ENCODE results near the gene ADCY4.
A peak's percentile ranks its signal among the peaks of the same experiment; 100 is the strongest.
"Not testable (repeated sequence)": the region's sequence is repeated elsewhere in the genome, so short reads cannot be mapped to it uniquely, and the experiment has no call there.

ADCY4 gene

DNA sequence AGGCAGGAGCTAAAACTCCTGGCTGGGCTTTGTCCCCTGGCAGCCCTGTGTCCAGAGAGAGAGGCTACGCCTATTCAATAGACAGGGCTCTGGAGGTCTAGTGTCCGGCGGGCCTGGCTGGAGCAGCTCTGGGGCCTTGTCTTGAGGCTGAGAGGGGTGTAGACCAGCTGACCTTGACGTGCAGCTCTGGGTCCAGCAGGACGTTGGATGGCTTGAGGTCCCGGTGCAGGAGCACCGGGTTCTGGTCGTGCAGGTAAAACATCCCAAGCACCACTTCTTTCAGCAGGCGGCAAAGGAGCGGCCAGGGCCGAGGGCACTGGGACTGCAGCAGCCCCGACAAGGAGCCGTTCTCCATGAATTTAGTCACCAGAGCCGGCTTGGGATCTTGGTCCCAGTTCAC is 4.0 kb upstream of the ADCY4 start:
- DNase-seq (ENCODE audit: low read depth in 2 of 2), result no peak

DNA sequence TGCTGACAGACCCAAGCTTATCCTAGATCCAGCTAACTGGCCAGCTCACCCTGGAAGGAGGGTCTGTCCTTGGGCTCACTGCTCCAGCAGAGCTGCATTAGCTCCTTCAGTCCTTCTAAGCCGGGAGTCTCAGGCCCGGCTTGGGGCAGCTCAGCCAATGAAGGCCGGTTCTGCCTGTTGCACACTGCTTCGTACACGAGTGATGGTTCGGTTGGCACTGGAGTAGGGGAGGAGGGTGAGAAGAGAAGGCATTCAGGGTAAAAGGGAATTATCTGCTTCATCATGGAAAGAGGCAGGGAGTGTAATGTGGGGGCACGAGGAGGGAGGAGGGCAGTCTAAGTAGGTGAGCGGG is 2.9 kb upstream of the ADCY4 start:
- no peak for DNase-seq (ENCODE audit: low read depth in 2 of 2)

DNA sequence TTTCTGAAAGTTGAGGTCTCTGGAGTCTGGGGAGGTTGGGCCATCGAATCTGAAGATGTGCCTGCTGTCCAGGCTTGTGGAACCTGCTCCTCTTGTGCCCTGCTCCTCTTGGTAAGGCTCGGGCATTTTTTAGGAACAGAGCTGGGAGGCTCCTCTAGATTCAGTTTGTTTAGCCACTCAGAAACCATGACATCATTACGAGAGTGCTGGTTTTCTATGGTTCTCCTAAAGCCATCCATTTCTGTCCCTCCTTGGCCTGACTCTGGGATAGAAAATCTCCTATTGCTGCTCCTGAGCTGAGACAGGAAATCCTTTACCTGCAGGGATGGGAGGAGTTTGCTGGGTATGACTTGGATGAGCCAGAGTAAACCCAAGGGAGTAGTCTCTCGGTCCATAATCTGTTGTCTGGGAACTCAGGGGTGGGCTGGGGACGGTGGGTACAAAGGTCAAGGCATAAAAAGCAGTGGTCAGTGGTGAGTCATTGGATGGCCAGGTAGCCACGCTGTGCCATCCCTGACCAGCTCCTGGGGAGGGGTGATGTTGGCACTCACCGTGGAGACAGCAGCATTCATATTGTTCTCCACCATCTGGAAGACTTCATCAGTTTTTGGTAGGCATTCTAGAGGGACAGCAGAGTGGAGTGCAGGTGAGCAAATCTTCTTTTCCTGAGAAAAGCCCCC is 2.4 kb upstream of the ADCY4 start:
- DNase-seq (ENCODE audit: low read depth in 2 of 2), result no peak

DNA sequence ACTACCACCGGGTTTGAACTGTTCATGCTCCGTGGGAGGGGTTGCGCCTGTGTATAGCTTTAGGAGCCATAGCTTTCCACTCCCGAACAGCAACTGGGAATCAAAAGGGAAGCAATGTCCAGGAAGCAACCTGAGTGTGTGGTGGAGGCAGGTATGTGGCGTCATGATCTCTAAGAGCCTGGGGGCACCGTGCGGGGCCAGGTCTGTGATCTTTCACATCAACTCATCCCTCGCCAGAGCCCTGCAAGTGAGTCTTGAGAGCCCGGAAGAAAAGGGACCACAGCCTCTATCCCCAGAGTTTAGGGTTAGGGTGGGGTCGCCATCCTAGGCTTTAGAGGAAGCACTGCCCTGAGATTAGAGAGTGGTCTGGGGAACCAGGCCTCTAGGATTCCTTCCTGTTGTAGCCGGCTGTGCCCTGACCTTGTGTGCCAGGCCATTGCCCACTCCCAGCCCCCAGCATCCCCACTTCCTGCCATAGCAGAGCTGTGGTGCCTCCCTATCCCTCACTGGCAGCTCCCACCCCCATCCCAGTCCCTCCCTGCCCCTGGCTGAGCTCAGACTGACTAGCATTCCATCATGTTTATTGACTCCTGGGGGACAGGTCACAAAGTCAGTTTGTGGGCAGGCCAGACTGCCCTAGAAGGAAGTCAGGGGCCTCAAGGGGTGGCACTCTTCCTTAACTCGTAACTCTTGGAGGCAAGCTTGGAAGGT is 745 bp upstream of the ADCY4 start:
- no peak for DNase-seq (ENCODE audit: low read depth in 2 of 2)

DNA sequence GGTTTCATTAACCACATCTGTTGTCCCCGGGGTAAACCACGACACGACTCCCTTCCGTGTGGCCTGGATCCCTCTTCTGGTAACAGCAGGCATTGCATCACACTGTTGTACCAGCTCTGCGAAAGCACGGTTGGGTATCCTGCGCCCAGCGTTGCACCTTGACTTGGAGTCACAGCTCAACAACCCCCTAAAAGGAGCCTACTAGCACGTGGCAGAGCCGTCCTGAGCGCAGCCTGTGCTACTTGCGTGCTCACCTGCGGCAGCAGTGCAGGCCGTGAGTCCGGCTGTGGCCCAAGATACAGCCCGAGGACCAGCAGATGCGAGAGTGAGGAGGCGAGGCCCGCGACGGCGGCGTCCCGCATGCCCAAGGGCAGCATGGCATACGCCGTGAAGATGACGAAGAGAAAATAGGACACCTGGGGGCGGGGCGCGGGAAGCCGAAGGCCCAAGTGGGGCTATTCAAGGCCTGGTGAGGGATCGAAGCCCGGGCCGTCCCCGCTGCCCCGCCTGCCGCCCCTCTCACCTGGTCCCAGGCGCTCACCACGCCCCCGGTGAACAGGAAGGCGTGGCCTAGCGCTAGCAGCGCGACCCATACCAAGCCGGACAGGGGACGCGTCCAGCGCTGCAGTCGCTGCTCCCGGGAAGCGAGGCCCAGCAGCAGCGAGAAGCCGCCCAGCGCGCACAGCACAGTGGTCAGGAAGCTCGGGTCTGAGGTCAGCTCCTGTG is 2.4 kb downstream of the ADCY4 start:
- DNase-seq (ENCODE audit: low read depth in 2 of 2), result peak; percentile 59 to 65

DNA sequence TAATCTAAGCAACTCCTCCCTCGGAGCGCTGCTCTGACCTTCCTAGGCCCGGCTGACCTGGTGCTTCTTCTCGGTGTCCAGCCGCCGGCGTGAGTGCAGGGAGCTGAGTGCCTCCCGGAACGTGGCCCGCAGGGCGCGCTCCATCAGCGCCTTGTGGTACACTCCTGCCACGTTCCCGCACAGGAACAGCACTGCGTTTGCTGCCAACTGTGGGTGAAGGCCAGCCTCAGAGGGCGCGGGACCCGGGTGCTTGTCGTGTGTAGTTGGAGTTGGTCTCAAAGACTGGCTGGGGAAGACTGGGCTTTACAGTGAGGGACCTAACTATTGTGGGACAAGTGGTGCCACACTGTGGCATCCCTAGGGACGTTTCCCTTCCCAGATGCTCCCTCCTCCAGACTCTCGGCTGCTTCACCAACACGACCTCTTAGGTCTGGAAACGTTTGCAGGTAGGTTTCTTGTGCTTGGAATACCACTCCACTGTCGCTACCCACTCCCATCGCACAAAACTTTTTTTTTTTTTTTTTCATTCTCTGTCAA is 3.1 kb downstream of the ADCY4 start:
- no peak for DNase-seq (ENCODE audit: low read depth in 2 of 2)

DNA sequence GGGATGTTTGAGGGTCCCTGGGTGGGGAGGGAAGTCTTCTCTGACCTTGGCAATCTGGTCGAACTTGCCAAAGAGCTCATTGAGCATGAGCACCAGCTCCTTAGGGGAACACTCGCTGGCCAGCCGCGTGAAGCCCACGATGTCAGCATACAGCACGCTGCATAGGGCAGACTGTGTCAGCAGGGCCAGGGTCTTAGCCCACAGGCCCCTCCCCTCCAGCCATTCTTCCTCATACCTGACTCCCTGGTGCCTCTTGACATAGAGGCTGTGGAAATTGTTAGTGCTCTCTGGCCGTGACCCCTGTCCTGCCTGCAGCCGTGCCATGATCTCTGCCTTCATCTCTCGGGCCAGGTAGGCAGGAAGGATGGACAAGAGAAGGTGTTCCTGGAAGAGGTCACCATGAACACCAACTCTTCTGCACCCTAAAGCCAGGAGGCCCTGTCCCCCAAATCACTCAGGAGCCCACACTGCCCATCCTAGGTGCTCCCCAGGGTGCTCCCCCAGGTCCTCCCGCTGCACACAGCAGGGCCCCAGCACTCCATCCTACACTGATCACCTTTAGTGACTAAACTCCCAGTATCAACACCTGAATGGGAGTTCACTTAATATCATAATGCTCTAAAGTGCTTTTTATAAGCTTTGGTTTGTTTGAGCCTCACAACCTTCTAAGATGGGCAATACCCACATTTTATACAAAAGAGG is 3.7 kb downstream of the ADCY4 start:
- DNase-seq (ENCODE audit: low read depth in 2 of 2), result no peak

DNA sequence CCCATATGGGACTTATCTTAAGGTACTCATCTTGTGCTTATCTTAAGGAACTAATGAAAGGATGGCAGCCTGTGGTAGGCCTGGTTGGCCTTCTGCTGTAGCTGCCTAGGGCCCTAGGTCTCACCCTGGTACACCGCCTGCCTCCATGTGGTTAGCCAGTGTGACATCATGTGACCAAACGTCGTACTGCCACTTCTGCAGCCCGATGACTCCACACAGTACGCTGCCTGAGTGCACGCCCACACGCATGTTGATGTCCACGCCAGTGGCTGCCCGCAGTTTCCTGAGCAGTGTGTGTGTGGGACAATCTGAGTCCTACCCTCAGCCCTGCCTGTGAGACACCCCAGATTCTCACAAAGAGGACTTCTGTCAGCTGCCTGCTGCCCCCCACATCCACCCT is 5.1 kb downstream of the ADCY4 start:
- DNase-seq (ENCODE audit: low read depth in 2 of 2), result peak; percentile 33 to 58

DNA sequence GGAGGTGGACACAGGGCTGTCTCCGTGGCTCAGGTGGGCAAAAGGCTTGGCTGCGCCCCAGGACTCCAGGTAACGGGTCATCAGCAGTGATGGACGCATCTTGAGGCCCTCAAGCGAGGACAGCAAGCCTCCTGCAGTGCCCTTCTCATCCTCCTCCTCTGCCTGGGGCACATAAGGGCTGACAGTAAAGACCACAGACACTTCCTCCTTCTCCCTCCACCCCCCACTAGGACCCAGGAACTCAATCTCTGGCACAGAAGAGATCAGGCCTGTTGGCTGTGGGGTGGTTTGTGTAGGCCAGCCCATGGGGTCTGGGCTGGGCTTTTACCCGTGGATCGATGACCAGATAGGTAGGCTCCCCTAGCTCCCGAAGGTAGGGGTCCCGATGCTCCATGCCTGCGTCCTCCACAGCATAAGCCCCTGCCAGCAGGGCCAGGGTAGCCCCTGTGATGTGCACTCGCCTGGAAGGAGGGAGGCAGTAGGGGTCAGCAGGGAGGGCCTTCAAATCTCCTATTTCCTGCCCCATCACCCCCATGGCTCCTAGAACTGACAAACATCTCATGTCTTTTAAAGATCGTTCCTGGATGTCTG is 5.7 kb downstream of the ADCY4 start:
- DNase-seq (ENCODE audit: low read depth in 2 of 2), result no peak

DNA sequence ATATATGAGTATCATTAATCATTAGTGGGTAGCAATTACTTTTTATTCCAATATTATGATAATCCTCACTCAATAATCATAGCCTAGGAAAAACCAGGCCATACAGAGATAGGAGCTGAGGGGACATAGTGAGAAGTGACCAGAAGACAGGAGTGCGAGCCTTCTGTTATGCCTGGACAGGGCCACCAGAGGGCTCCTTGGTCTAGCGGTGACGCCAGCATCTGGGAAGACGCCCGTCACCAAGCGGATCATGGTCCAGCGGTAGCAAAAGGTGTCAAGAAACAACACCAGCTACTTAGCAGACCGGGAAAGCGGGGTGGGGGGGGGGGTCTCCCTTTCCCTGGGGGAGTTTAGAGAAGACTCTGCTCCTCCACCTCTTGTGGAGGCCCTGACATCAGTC is 7.0 kb downstream of the ADCY4 start:
- not testable (repeated sequence) for DNase-seq (ENCODE audit: low read depth in 2 of 2)

DNA sequence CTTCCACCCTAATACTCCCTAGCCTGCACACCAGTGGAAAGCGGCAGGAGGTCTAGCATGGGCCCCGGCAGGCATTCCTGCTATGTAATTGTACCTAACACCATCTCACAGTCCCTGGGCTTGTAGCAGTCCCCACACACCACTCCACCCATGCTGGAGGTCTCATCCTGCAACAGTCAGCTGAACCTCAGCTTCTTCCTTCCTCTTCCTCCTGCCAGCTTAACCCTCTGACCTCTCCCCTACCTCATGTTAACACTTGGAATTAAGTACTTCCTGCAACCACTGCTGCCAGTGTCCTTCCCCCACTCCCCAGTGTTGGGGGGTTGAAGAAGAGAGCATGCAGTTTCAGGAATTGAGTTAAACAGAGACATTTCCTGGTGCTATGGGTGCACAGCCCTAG is 7.6 kb downstream of the ADCY4 start:
- DNase-seq (ENCODE audit: low read depth in 2 of 2), result no peak

DNA sequence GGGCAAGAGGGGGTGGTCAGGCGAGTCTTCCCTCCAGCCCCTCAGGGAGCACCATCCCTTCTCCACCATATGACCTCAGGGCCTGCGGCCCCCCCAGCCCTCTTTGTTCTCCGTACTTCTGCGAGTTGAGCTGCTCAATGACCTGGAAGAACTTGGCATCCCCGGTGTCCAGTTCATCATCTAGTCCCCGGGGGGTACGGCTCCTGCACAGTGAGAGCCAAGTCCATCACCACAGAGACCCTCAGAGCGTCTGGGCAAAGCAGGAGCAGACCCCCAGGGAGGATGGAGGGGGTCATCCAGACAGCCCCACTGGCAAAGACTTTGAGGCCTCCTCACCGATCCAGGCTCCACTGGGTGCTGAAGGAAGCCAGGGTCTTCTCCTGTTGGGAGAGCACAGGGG is 8.9 kb downstream of the ADCY4 start:
- no peak for DNase-seq (ENCODE audit: low read depth in 2 of 2)

DNA sequence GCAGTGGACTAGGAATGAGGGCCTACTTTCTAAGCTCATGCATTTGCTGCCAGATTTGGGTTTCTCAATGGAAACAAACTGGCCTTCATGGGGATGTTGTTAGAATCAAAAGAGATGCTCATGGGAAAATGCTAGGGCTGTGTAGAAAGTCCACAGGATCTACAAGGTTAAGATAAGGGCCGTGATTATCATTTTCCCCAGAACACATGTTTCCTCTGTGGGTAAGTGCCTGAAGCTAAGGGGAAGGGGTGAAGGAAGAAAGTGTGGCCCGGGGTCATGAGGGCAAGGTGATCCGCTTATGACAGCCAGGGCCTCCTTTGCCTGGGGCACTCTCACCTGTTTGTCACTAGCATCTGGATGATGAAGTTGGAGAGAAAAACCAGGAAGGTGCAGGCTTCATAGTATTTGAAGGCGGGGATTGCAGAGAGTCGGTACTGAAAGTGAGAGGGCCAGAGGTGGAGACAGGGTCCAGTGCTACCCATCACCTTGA is 9.8 kb downstream of the ADCY4 start:
- DNase-seq (ENCODE audit: low read depth in 2 of 2), result no peak

DNA sequence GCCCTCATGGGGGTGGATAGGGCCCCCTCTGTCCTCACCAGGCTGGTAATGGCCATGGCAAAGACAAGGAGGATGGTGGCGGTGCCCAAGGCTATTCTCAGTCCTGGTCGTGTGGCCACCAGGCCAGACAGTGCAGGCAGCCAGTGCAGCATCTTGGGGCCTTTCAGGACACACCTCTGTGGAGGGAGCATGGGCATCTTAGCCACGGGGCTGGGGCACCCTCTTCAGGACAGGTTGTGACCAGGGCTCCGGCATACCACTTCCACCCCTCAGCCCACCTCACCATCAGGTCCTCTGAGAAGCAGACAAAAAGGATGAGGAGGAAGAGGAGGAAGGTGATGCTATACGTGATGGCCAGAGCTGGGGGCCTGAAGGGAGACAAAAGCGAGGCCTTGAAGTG is 10.8 kb downstream of the ADCY4 start:
- DNase-seq (ENCODE audit: low read depth in 2 of 2), result no peak

DNA sequence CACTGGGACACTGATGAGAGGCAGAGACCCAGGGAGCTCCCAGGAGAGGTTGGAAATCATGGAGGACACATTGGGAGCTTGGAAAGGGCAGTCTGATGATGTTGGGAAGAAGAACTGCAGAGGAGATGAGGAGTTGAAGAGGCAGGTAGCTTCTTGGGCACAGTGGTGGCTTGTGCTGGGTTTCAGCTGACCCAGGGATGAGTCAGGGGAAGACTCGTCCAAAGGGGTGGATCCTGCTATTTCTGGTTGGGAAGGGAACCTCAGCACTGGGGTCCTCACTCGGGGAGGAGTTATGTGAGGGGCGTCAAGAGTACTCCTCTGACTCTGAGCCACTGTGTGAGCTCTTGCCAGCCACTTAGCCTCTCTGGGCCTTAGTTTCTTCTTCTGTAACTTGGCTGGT is 11.5 kb downstream of the ADCY4 start:
- no peak for DNase-seq (ENCODE audit: low read depth in 2 of 2)

DNA sequence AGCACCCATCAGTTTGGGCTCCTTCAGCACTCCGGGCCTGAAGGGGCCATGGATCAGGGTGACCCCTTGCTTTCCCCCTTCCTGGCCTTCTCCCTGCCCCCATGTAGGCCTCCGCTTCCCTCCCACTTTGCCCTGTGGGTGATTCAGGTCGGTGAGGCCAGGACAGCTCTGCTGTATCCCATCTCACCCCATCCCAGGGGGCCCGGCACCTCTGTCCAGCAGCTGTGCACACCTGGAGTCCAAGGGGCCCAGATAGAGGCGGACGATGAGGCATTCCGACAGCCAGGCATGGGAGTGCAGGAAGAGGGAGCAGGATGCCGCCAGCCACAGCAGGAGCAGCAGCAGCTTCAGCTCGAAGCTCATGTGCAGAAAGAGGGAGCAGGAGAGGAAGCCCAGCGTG is 12.2 kb downstream of the ADCY4 start:
- DNase-seq (ENCODE audit: low read depth in 2 of 2), result no peak

DNA sequence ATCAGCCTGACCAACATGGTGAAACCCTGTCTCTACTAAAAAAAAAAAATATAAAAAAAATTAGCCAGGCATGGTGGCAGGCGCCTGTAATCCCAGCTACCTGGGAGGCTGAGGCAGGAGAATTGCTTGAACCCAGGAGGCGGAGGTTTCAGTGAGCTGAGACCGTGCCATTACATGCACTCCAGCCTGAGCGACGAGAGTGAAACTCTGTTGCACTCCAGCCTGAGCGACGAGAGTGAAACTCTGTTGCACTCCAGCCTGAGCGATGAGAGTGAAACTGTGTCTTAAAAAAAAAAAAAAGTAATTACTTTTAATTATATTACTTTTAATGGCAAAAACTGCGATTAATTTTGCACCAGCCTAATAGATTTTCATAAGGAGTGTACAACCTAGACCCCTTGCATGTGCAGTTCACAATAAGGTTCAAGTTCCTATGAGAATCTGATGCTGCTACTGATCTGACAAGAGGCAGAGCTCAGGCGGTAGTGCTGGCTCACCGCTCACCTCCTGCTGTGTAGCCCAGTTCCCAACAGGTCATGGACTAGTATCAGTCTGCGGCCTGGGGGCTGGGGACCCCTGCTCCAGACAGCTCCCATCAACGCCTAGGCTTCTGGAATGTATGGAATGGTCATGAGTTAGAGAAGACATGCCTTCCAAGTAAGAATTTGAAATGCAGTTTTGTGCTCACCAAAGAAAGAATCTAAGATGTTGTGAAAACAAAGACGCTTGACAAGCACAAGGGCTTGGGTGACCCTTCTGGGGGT is 13.5 kb downstream of the ADCY4 start:
- DNase-seq (ENCODE audit: low read depth in 2 of 2), result no peak

DNA sequence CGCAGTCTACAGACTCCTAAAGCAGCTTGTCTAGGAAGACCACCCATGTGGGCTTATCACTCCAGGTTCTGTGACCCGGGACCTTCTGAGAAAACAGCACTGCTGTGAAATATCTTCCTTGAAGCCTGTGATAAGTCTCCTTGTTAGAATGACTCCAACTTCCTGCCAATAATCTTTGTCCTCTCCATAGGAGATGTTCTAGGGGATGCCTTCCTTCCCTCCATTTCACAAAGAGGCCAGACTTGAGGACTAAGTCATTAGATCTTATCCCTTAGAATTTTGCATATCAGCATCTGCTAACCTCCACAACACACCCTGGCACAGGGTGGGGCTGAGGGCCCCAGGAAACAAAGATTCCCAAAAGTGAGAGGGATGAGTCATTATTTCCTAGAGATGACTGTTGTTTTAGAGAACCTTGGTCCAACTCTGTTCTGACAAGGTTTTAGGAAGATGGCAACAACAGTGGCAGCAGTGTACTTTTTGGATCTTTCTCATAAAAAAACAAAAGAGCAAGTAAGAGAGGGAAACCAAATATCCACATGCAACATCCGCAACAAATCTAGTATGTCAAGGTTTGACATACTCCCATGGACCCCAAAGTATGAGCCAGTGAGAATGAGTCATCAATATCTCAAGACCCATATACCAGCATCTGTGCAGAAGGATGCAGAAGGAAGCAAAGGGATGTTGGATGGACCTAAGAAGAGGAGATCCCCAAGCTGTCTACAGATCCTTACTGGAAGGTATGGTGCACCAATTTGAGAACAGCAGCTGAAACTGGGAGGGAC is 17.5 kb downstream of the ADCY4 start:
- no peak for DNase-seq (ENCODE audit: low read depth in 2 of 2)

DNA sequence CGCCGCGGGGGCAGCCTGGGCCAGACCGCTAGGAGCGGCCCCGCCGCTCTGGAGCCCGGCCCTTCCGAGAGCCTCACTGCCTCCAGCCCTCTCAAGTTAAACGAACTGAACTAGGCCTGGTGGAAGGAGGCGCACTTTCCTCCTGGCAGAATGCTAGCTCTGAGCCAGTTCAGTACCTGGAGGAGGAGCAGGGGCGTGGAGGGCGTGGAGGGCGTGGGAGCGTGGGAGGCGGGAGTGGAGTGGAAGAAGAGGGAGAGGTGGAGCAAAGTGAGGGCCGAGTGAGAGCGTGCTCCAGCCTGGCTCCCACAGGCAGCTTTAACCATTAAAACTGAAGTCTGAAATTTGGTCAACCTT is 18.3 kb downstream of the ADCY4 start:
- no peak for DNase-seq (ENCODE audit: low read depth in 2 of 2)
